ENCODE results near the gene SYNPO.

Gene SYNPO

GRCh38 chr5:150645070-150645700 lies 4.7 kb downstream of the SYNPO start:
- peaks cover 61% of the 10 kb centered on the region for H3K4me1 ChIP-seq
- H3K4me3 ChIP-seq = no peak overlapping the region
- H3K27me3 ChIP-seq = no peaks in the 10 kb centered on the region
- peaks cover 42% of the 10 kb centered on the region for H3K36me3 ChIP-seq
- H3K9me3 ChIP-seq = no peaks in the 10 kb centered on the region
- H3K9ac ChIP-seq = no peak overlapping the region
- no peak overlapping the region for H3K4me2 ChIP-seq
- no peak for TF ChIP-seq Cebpa-rat (IDR thresholded peaks at IDR 0.05)
- H4K20me1 ChIP-seq = peaks cover 57% of the 10 kb centered on the region
- no peak overlapping the region for H3K27ac ChIP-seq

- Histone ChIP-seq H3K27me3 (no peaks in the 10 kb centered on the region), H3K9ac (no peak overlapping the region), H3K4me3 (no peak overlapping the region), H4K20me1 (peaks cover 57% of the 10 kb centered on the region), H3K27ac (no peak overlapping the region), H3K4me2 (no peak overlapping the region), H3K9me3 (no peaks in the 10 kb centered on the region), H3K4me1 (peaks cover 69% of the 10 kb centered on the region), H3K36me3 (peaks cover 62% of the 10 kb centered on the region)
- no peak for TF ChIP-seq Cebpa-rat (IDR thresholded peaks at IDR 0.05)
Measured at GRCh38 chr5:150647275-150648251, 7.1 kb downstream of the SYNPO start.

- no peak for TF ChIP-seq Cebpa-rat (IDR thresholded peaks at IDR 0.05)
- Histone ChIP-seq H3K27ac (no peak overlapping the region), H3K4me3 (no peak overlapping the region), H3K4me2 (no peak overlapping the region), H3K9me3 (no peaks in the 10 kb centered on the region), H3K27me3 (no peaks in the 10 kb centered on the region), H3K36me3 (peaks cover 70% of the 10 kb centered on the region), H3K9ac (no peak overlapping the region), H3K4me1 (peaks cover 68% of the 10 kb centered on the region), H4K20me1 (peaks cover 56% of the 10 kb centered on the region)
Measured at GRCh38 chr5:150648294-150649107, 8.0 kb downstream of the SYNPO start.

DNA sequence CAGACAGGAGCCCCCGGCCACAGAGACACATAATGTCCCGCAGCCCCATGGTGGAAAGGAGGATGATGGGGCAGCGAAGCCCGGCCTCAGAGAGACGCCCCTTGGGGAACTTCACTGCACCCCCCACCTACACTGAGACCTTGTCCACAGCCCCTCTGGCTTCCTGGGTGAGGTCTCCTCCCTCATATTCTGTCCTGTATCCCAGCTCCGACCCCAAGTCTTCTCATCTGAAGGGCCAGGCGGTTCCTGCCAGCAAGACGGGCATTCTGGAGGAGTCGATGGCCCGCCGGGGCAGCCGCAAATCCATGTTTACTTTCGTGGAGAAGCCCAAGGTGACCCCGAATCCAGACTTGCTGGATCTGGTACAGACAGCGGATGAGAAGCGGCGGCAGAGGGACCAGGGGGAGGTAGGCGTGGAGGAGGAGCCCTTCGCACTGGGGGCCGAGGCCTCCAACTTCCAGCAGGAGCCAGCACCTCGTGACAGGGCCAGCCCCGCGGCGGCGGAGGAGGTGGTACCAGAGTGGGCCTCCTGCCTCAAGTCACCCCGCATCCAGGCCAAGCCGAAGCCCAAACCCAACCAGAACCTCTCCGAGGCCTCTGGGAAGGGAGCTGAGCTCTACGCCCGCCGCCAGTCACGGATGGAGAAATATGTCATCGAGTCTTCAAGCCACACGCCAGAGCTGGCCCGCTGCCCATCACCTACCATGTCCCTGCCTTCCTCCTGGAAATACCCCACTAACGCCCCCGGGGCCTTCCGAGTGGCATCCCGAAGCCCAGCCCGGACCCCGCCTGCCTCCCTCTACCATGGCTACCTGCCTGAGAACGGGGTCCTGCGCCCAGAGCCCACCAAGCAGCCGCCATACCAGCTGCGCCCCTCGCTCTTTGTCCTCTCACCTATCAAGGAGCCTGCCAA lies 8.9 kb downstream of the SYNPO start:
- Histone ChIP-seq H3K4me3 (no peak overlapping the region), H4K20me1 (peaks cover 53% of the 10 kb centered on the region), H3K9ac (peak overlapping the region; percentile 65; the same call in 1 of the 2 replicates), H3K4me1 (peaks cover 68% of the 10 kb centered on the region), H3K9me3 (no peaks in the 10 kb centered on the region), H3K27me3 (no peaks in the 10 kb centered on the region), H3K4me2 (peak overlapping the region; percentile 79), H3K27ac (peak overlapping the region; percentile 60), H3K36me3 (peaks cover 73% of the 10 kb centered on the region)
- TF ChIP-seq Cebpa-rat (IDR thresholded peaks at IDR 0.05) = no peak

DNA sequence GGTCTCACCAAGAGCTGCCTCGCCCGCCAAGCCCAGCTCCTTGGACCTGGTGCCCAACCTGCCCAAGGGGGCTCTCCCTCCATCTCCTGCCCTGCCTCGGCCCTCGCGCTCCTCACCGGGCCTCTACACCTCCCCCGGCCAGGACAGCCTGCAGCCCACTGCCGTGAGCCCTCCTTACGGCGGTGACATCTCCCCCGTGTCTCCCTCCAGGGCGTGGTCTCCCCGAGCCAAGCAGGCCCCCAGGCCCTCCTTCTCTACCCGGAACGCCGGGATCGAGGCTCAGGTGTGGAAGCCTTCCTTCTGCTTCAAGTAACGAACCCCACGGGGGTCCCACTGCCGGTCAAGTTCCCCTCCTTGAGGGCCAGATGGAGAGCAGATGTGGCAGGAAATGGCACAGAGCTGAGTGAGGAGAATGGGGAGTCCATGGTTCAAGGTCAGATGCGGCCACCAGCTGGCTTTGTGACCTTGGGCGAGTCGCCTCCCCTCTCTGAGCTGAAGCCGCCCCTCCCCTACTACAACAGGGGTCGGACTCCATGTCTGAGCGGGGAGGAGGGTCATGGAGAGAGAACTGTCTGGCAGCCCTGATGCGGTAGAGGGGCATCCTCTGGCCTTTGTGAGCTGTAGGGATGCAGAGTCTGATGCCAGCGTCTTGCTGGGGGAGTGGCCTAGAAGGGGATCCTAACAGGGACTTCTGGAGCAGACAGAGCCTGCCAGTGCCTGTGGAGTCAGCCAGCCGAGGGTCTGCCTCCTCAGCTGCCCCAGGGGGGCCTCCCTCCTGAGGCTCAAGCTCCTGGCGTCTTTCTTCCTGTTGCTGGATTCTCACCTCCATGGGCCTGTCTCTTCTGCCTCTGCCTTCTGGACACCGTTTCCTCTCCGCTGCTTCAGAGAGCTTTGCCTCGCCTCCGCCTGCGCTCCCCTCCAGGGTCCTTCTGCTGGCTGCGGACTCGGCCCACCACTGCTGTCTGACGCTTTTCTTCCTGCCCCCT lies 9.9 kb downstream of the SYNPO start:
- Histone ChIP-seq H3K36me3 (peaks cover 68% of the 10 kb centered on the region), H3K27me3 (no peaks in the 10 kb centered on the region), H3K4me2 (peak overlapping the region; percentile 79), H3K4me3 (no peak overlapping the region), H3K27ac (peak overlapping the region; percentile 60), H3K9me3 (no peaks in the 10 kb centered on the region), H3K4me1 (peaks cover 66% of the 10 kb centered on the region), H4K20me1 (peaks cover 46% of the 10 kb centered on the region), H3K9ac (peak overlapping the region; percentile 65)
- no peak for TF ChIP-seq Cebpa-rat (IDR thresholded peaks at IDR 0.05)

DNA sequence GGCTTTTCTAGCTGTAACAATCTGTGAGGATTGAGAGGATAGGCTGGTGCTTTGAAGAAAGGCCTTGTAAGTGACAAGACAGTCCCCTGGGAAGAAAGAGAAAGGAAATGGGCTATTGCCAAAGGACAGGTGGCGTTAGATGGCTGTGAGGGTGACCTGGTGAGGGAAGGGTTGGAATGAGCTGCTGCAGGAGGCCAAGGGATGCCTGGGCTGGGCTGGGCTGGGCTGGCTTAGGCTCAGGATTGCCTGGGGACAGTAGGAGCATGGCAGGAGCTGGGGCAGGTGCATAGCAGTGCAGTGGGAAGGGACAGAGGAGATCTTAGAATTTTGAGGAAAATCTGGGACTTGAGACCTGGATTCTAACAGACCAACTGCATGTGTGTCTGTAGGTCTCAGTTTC lies 10.9 kb downstream of the SYNPO start:
- Histone ChIP-seq H3K27ac (peak overlapping the region; percentile 60), H3K27me3 (no peaks in the 10 kb centered on the region), H3K36me3 (peaks cover 67% of the 10 kb centered on the region), H3K4me2 (peak overlapping the region; percentile 79), H3K4me1 (peaks cover 77% of the 10 kb centered on the region), H3K9ac (peak overlapping the region; percentile 65), H3K9me3 (no peaks in the 10 kb centered on the region), H4K20me1 (peaks cover 50% of the 10 kb centered on the region), H3K4me3 (no peak overlapping the region)
- TF ChIP-seq Cebpa-rat (IDR thresholded peaks at IDR 0.05) = no peak

GRCh38 chr5:150651924-150652671 lies 11.6 kb downstream of the SYNPO start:
- Histone ChIP-seq H3K27ac (peak overlapping the region; percentile 60), H3K4me3 (no peak overlapping the region), H3K27me3 (no peaks in the 10 kb centered on the region), H4K20me1 (peaks cover 50% of the 10 kb centered on the region), H3K9ac (peak overlapping the region; percentile 22; the same call in 1 of the 2 replicates), H3K4me2 (peak overlapping the region; percentile 79), H3K9me3 (no peaks in the 10 kb centered on the region), H3K4me1 (peaks cover 78% of the 10 kb centered on the region), H3K36me3 (peaks cover 66% of the 10 kb centered on the region)
- TF ChIP-seq Cebpa-rat (IDR thresholded peaks at IDR 0.05) = no peak
